HCT116 (cell line): Measurements from ENCODE around the gene TMEM26. TPM values are rescaled to one million over a fixed set of nuclear protein-coding genes. Genes with fewer than 3 reads are reported as not detected.

Experiments used
- ATAC-seq: fragments of 200-7000 bp; cut with Tn5 transposase; 2 replicates; pipeline ENCODE4 v1.9.1; 2020; ENCODE audit warnings: mild to moderate bottlenecking, moderate library complexity
- BruUV-seq: library from RNA; stranded (reverse); fragments of 400-500 nt; replicated peaks from 2 replicates; lab custom pipeline; 2021; lab: Mats Ljungman, UMichigan
- CTCF ChIA-PET: fragments of 300-600 bp; sonication (Branson Sonifier 250); formaldehyde crosslinking; loops from one replicate; lab custom pipeline; 2021; ENCODE audit warnings: antibody characterized with exemption; lab: Charles Lee
- POLR2A ChIA-PET: fragments of 300-600, 350-600 bp; sonication (Branson Sonifier 250); formaldehyde crosslinking; loops from one replicate; lab custom pipeline; 2021; ENCODE audit warnings: antibody characterized with exemption; lab: Charles Lee
- RAD21 ChIA-PET, 2 experiments: fragments of 300-600 bp; sonication (Branson Sonifier 250); formaldehyde crosslinking; loops; one replicate each; lab custom pipeline; 2023; ENCODE audit warnings: low total read pairs in 2 of 2; ENCODE audit not compliant: uncharacterized antibody in 2 of 2, unreplicated experiment in 2 of 2, low non-redundant PET in 1 of 2; lab: Charles Lee
- DNase-seq: peaks from one replicate; pipeline ENCODE4 v3.0.0-alpha.2; 2010; ENCODE audit warnings: low read depth, low spot score
- H2AFZ ChIP-seq: fragments of 200-600 bp; shearing (Covaris generic), sonication (generic); 2 replicates; pipeline ENCODE4 v1.6.1; 2017; ENCODE audit warnings: low read depth, mixed run types, mixed read lengths, antibody characterized with exemption, low read length; ENCODE audit not compliant: poor library complexity, severe bottlenecking
- H3K27ac ChIP-seq: 2 replicates; pipeline ENCODE4 v1.5.1; 2012; ENCODE audit warnings: low read depth, low read length
- H3K27me3 ChIP-seq: fragments of 200-600 bp; sonication (generic); 2 replicates; pipeline ENCODE4 v1.6.1; 2016; ENCODE audit warnings: mixed run types, low read length, mixed read lengths; ENCODE audit not compliant: insufficient read depth
- H3K36me3 ChIP-seq, 2 experiments: fragments of 200-500 bp in 1 of 2; fragments of 200-600 bp in 1 of 2; sonication (Bioruptor generic) in 1 of 2; sonication (generic) in 1 of 2; 2 replicates each; pipeline versions ENCODE4 v1.5.1 to v1.6.1; 2014 to 2016; ENCODE audit warnings: low read length in 2 of 2, inconsistent platforms in 1 of 2, mixed read lengths in 1 of 2, mixed run types in 1 of 2; ENCODE audit not compliant: insufficient read depth in 2 of 2, control insufficient read depth in 1 of 2
- H3K4me1 ChIP-seq, 2 experiments: fragments of 200-600 bp in 1 of 2; sonication (generic) in 1 of 2; 2 replicates each; pipeline versions ENCODE4 v1.5.1 to v1.6.1; 2012 to 2017; ENCODE audit warnings: low read length in 2 of 2, inconsistent platforms in 1 of 2, mild to moderate bottlenecking in 1 of 2, mixed read lengths in 1 of 2, mixed run types in 1 of 2, moderate library complexity in 1 of 2; ENCODE audit not compliant: insufficient read depth in 2 of 2, control insufficient read depth in 1 of 2
- H3K4me2 ChIP-seq: fragments of 200-600 bp; sonication (generic); 2 replicates; pipeline ENCODE4 v1.6.1; 2017; ENCODE audit warnings: mixed run types, low read length, mixed read lengths
- H3K4me3 ChIP-seq, 2 experiments: fragments of 200-600 bp in 1 of 2; sonication (generic) in 1 of 2; replicated peaks in 1 of 2; 2 replicates each; pipeline ENCODE4 v1.5.1; 2011 to 2016; ENCODE audit warnings: low read length in 2 of 2, control low read depth in 1 of 2, low read depth in 1 of 2, mild to moderate bottlenecking in 1 of 2, mixed read lengths in 1 of 2, mixed run types in 1 of 2
- H3K79me2 ChIP-seq: fragments of 200-600 bp; sonication (generic); 2 replicates; pipeline ENCODE4 v1.6.1; 2017; ENCODE audit warnings: mild to moderate bottlenecking, mixed run types, low read length, moderate library complexity, mixed read lengths; ENCODE audit not compliant: insufficient read depth
- H3K9ac ChIP-seq: fragments of 200-600 bp; sonication (generic); 2 replicates; pipeline ENCODE4 v1.6.1; 2016; ENCODE audit warnings: low read length, mixed read lengths
- H3K9me2 ChIP-seq: fragments of 200-600 bp; sonication (generic), shearing (Covaris generic); 2 replicates; pipeline ENCODE4 v1.6.1; 2017; ENCODE audit warnings: mixed run types, mild to moderate bottlenecking, moderate library complexity; ENCODE audit not compliant: insufficient read depth
- H3K9me3 ChIP-seq, 2 experiments: fragments of 200-500 bp in 1 of 2; fragments of 200-600 bp in 1 of 2; sonication (Bioruptor generic) in 1 of 2; sonication (generic) in 1 of 2; 2 replicates each; pipeline ENCODE4 v1.6.1; 2014 to 2017; ENCODE audit warnings: low read length in 2 of 2, mixed read lengths in 2 of 2, inconsistent platforms in 1 of 2, low read depth in 1 of 2, mild to moderate bottlenecking in 1 of 2, mixed run types in 1 of 2, moderate library complexity in 1 of 2; ENCODE audit not compliant: control insufficient read depth in 1 of 2, insufficient read depth in 1 of 2
- H4K20me1 ChIP-seq: fragments of 200-600 bp; sonication (generic), shearing (Covaris generic); 2 replicates; pipeline ENCODE4 v1.6.1; 2017; ENCODE audit warnings: mixed run types, mild to moderate bottlenecking, moderate library complexity; ENCODE audit not compliant: insufficient read depth
- CBX3 ChIP-seq: IDR thresholded peaks from 2 replicates; pipeline ENCODE4 v1.6.1; 2012; ENCODE audit warnings: low read depth
- CTCF ChIP-seq, 3 experiments: fragments of 200-600 bp in 1 of 3; sonication (generic) in 1 of 3; IDR thresholded peaks in 2 of 3; conservative IDR thresholded peaks in 1 of 3; 2 replicates each; pipeline ENCODE4 v1.5.1; 2012 to 2017; ENCODE audit warnings: low read depth in 2 of 3, low read length in 2 of 3, antibody characterized with exemption in 1 of 3, borderline replicate concordance in 1 of 3, control low read depth in 1 of 3, mild to moderate bottlenecking in 1 of 3, mixed read lengths in 1 of 3, mixed run types in 1 of 3, moderate library complexity in 1 of 3; ENCODE audit not compliant: insufficient read depth in 1 of 3
- EGR1 ChIP-seq: IDR thresholded peaks from 2 replicates; pipeline ENCODE4 v1.6.1; 2012; ENCODE audit warnings: low read depth
- EZH2phosphoT487 ChIP-seq: fragments of 200-600 bp; IDR thresholded peaks from 2 replicates; pipeline ENCODE4 v1.6.1; 2018; ENCODE audit warnings: antibody characterized with exemption, borderline replicate concordance
- JUND ChIP-seq: IDR thresholded peaks from 2 replicates; pipeline ENCODE4 v1.6.1; 2012
- POLR2A ChIP-seq: IDR thresholded peaks from 2 replicates; pipeline ENCODE4 v1.7.0; 2011; ENCODE audit warnings: borderline replicate concordance; ENCODE audit not compliant: insufficient read depth, insufficient read length; ENCODE audit errors: extremely low read depth
- RAD21 ChIP-seq: IDR thresholded peaks from 2 replicates; pipeline ENCODE4 v1.6.1; 2012; ENCODE audit warnings: low read depth, mild to moderate bottlenecking
- REST ChIP-seq: IDR thresholded peaks from 2 replicates; pipeline ENCODE4 v1.6.1; 2012; ENCODE audit warnings: low read depth
- SIN3A ChIP-seq: IDR thresholded peaks from 2 replicates; pipeline ENCODE4 v1.6.1; 2012; ENCODE audit warnings: low read depth
- SRF ChIP-seq: IDR thresholded peaks from 2 replicates; pipeline ENCODE4 v1.6.1; 2012; ENCODE audit warnings: low read depth
- TCF7L2 ChIP-seq: IDR thresholded peaks from 2 replicates; pipeline ENCODE4 v1.7.0; 2011; ENCODE audit warnings: borderline replicate concordance, inconsistent platforms; ENCODE audit not compliant: insufficient read depth, insufficient read length; ENCODE audit errors: extremely low read depth
- YY1 ChIP-seq: IDR thresholded peaks from 2 replicates; pipeline ENCODE4 v1.6.1; 2011; ENCODE audit warnings: low read length, low read depth, moderate library complexity, mild to moderate bottlenecking; ENCODE audit not compliant: insufficient replicate concordance; ENCODE audit errors: extremely low read depth
- ZNF274 ChIP-seq: fragments of 200-500 bp; sonication (Bioruptor generic); IDR thresholded peaks from 2 replicates; pipeline ENCODE4 v1.6.1; 2014; ENCODE audit warnings: mild to moderate bottlenecking, low read depth, low read length, inconsistent platforms
- intact Hi-C: fragments of 100-400 bp; cut with micrococcal nuclease; formaldehyde crosslinking; loops from 2 replicates; pipeline ENCODE4 v1.10.0; 2022
- total RNA-seq: library from RNA; stranded (reverse); gene quantifications from one replicate; pipeline ENCODE4 v1.2.1, GENCODE V29; 2021; ENCODE audit not compliant: unreplicated experiment
- TF ChIP-seq, protein P1 (sequence below): IDR thresholded peaks from 2 replicates; pipeline ENCODE4 v1.6.1; 2011; ENCODE audit warnings: mild to moderate bottlenecking, low read length, moderate library complexity; ENCODE audit not compliant: insufficient replicate concordance; ENCODE audit errors: extremely low read depth

Gene TMEM26
- total RNA-seq, 1 experiment from 2014 or later = not detected

DNA sequence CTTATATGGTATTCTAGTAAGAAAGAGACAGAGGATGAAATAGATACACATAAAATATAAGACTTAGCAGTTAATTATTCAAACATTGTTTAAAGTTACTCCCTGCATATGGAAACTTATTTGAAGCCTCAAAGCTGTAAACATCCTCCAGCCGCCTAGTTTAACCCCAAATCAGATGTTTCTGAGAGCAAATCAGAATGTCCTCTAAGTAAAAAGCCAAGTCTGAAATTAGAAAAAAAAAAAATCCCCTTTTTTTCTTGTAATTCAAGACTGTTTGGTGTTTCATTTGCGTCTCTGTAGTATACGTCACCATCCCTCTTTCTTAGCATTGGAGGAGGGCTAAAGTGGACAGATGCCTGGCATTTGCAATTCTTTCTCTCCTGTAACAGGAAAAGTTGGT is 46.4 kb downstream of the TMEM26 start:
- no TSS peak for BruUV-seq

More for the DNA sequence above, 46.4 kb downstream of the TMEM26 start:
- Histone ChIP-seq H4K20me1 (no peaks in the 10 kb centered on the region), H2AFZ (no peak overlapping the region), H3K27me3 (no peaks in the 10 kb centered on the region), H3K36me3 (no peaks in the 10 kb centered on the region), H3K79me2 (no peaks in the 10 kb centered on the region), H3K4me3 (no peak overlapping the region), H3K9me3 (no peaks in the 10 kb centered on the region), H3K9me2 (no peaks in the 10 kb centered on the region), H3K4me2 (no peak overlapping the region), H3K4me1 (no peaks in the 10 kb centered on the region), H3K9ac (no peak overlapping the region), H3K27ac (no peak overlapping the region)
- POLR2A ChIA-PET = no interaction called here
- intact Hi-C loops = no loop called here
- no peak for TF ChIP-seq EGR1
- TF ChIP-seq SIN3A = no peak
- TF ChIP-seq CBX3 = no peak
- TF ChIP-seq JUND = no peak
- no peak for TF ChIP-seq SRF
- no peak for TF ChIP-seq POLR2A
- no peak for TF ChIP-seq CTCF (IDR thresholded peaks at IDR 0.05 in 2 of 3, conservative IDR thresholded peaks at IDR 0.05 in 1 of 3; ENCODE audit: borderline replicate concordance in 1 of 3, insufficient read depth in 1 of 3, low read depth in 2 of 3, low read length in 2 of 3)
- no peak for TF ChIP-seq TCF7L2
- TF ChIP-seq EZH2phosphoT487 = no peak
- no peak for TF ChIP-seq ZNF274
- TF ChIP-seq YY1 = no peak
- TF ChIP-seq, protein P1, sequence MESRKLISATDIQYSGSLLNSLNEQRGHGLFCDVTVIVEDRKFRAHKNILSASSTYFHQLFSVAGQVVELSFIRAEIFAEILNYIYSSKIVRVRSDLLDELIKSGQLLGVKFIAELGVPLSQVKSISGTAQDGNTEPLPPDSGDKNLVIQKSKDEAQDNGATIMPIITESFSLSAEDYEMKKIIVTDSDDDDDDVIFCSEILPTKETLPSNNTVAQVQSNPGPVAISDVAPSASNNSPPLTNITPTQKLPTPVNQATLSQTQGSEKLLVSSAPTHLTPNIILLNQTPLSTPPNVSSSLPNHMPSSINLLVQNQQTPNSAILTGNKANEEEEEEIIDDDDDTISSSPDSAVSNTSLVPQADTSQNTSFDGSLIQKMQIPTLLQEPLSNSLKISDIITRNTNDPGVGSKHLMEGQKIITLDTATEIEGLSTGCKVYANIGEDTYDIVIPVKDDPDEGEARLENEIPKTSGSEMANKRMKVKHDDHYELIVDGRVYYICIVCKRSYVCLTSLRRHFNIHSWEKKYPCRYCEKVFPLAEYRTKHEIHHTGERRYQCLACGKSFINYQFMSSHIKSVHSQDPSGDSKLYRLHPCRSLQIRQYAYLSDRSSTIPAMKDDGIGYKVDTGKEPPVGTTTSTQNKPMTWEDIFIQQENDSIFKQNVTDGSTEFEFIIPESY = no peak
- TF ChIP-seq REST = no peak
- TF ChIP-seq RAD21 = no peak
- no peak for ATAC-seq
- RAD21 ChIA-PET = no interaction called here
- no peak for DNase-seq
- CTCF ChIA-PET = no interaction called here
